CD14-positive monocyte (primary cell): ENCODE measurements around the gene KIAA0753. TPM values are rescaled to one million over a fixed set of nuclear protein-coding genes. Genes with fewer than 3 reads are reported as not detected.

Experiments
- DNase-seq, 3 donors: peaks; one replicate each; pipeline ENCODE4 v3.0.0-alpha.2; 2011 to 2022
- H2AFZ ChIP-seq: 2 replicates; pipeline ENCODE4 v1.6.0; 2012; ENCODE audit warnings: mild to moderate bottlenecking, low read depth, low read length, inconsistent platforms; ENCODE audit not compliant: insufficient read depth, poor library complexity, severe bottlenecking
- H3K27ac ChIP-seq, 2 donors: 1 replicate in 1 of 2; 2 replicates in 1 of 2; pipeline ENCODE4 v1.5.1; 2012 to 2013; ENCODE audit warnings: low read length in 2 of 2, control low read depth in 1 of 2, inconsistent platforms in 1 of 2, low read depth in 1 of 2, mild to moderate bottlenecking in 1 of 2
- H3K27me3 ChIP-seq, 2 donors: one replicate each; pipeline versions ENCODE4 v1.6.0 to v1.6.1; 2011 to 2013; ENCODE audit warnings: low read length in 2 of 2; ENCODE audit not compliant: control insufficient read depth in 2 of 2, insufficient read depth in 2 of 2
- H3K36me3 ChIP-seq, 2 donors: replicated peaks in 1 of 2; 1 replicate in 1 of 2; 2 replicates in 1 of 2; pipeline versions ENCODE4 v1.5.1 to v1.6.1; 2012 to 2013; ENCODE audit warnings: low read length in 2 of 2, control low read depth in 1 of 2, inconsistent platforms in 1 of 2, mild to moderate bottlenecking in 1 of 2; ENCODE audit not compliant: insufficient read depth in 2 of 2, control insufficient read depth in 1 of 2
- H3K4me1 ChIP-seq, 2 donors: 1 replicate in 1 of 2; 2 replicates in 1 of 2; pipeline versions ENCODE4 v1.5.1 to v1.6.1; 2012 to 2013; ENCODE audit warnings: low read length in 2 of 2, control low read depth in 1 of 2, inconsistent platforms in 1 of 2, mild to moderate bottlenecking in 1 of 2, moderate library complexity in 1 of 2; ENCODE audit not compliant: insufficient read depth in 2 of 2, control insufficient read depth in 1 of 2
- H3K4me2 ChIP-seq: replicated peaks from 2 replicates; pipeline ENCODE3; 2012; ENCODE audit warnings: low read length, moderate library complexity, mild to moderate bottlenecking; ENCODE audit not compliant: poor library complexity, severe bottlenecking; ENCODE audit errors: extremely low read depth
- H3K4me3 ChIP-seq, 3 experiments: fragments of 200-600 bp in 1 of 3; sonication (generic) in 1 of 3; replicated peaks in 1 of 3; 1 replicate in 2 of 3; 2 replicates in 1 of 3; pipeline ENCODE4 v1.5.1; 2011 to 2013; ENCODE audit warnings: low read length in 3 of 3, mild to moderate bottlenecking in 3 of 3, control low read depth in 2 of 3, low read depth in 2 of 3, inconsistent platforms in 1 of 3, moderate library complexity in 1 of 3
- H3K79me2 ChIP-seq: 2 replicates; pipeline ENCODE4 v1.6.0; 2012; ENCODE audit warnings: mild to moderate bottlenecking, control low read depth, inconsistent platforms, low read length, moderate library complexity; ENCODE audit not compliant: insufficient read depth
- H3K9ac ChIP-seq: 2 replicates; pipeline ENCODE4 v1.6.0; 2017; ENCODE audit warnings: low read length, mild to moderate bottlenecking; ENCODE audit not compliant: insufficient read depth, poor library complexity, severe bottlenecking
- H3K9me3 ChIP-seq, 2 donors: replicated peaks in 1 of 2; 1 replicate in 1 of 2; 2 replicates in 1 of 2; pipeline versions ENCODE4 v1.5.1 to v1.6.1; 2012 to 2013; ENCODE audit warnings: low read length in 2 of 2, control low read depth in 1 of 2; ENCODE audit not compliant: control insufficient read depth in 1 of 2, insufficient read depth in 1 of 2
- H4K20me1 ChIP-seq: 2 replicates; pipeline ENCODE4 v1.6.0; 2012; ENCODE audit warnings: mild to moderate bottlenecking, low read length, control low read depth, moderate library complexity; ENCODE audit not compliant: insufficient read depth
- H3K27ac Mint-ChIP-seq, 7 donors: one replicate each; pipeline ENCODE4 v1.8.0; 2020; ENCODE audit warnings: mild to moderate bottlenecking in 7 of 7, mixed read lengths in 7 of 7, moderate library complexity in 6 of 7, inconsistent platforms in 2 of 7
- H3K27me3 Mint-ChIP-seq, 3 donors: one replicate each; pipeline ENCODE4 v1.8.0; 2021 to 2022; ENCODE audit warnings: low read depth in 3 of 3, mild to moderate bottlenecking in 3 of 3, mixed read lengths in 3 of 3, moderate library complexity in 3 of 3, inconsistent platforms in 1 of 3
- H3K36me3 Mint-ChIP-seq, 2 donors: one replicate each; pipeline ENCODE4 v1.8.0; 2020; ENCODE audit warnings: mixed read lengths in 2 of 2, inconsistent platforms in 1 of 2, mild to moderate bottlenecking in 1 of 2
- H3K4me1 Mint-ChIP-seq: one replicate; pipeline ENCODE4 v1.8.0; 2020; ENCODE audit warnings: mild to moderate bottlenecking, mixed read lengths
- H3K4me3 Mint-ChIP-seq, 2 donors: one replicate each; pipeline ENCODE4 v1.8.0; 2020; ENCODE audit warnings: mild to moderate bottlenecking in 2 of 2, mixed read lengths in 2 of 2, moderate library complexity in 1 of 2
- H3K9me3 Mint-ChIP-seq, 7 donors: one replicate each; pipeline ENCODE4 v1.8.0; 2020 to 2022; ENCODE audit warnings: mixed read lengths in 7 of 7, mild to moderate bottlenecking in 6 of 7, moderate library complexity in 6 of 7, inconsistent platforms in 2 of 7
- WGBS: methylation state at CpG from one replicate; pipeline ENCODE4 v1.1.5; 2013; ENCODE audit warnings: missing lambda C conversion rate; ENCODE audit not compliant: insufficient coverage; 5-methylcytosine and 5-hydroxymethylcytosine counted together
- intact Hi-C, 2 donors: fragments of 100-400 bp; cut with micrococcal nuclease; formaldehyde crosslinking; loops; one replicate each; pipeline versions ENCODE4 v1.15.0 to v1.15.1; 2023
- polyA plus RNA-seq, 3 donors: library from polyadenylated mRNA; depleted of rRNA in 1 of 3; unstranded in 2 of 3; stranded (reverse) in 1 of 3; fragments of 300-500 nt in 2 of 3; fragments of >200 nt in 1 of 3; fragmentation: Illumina TruSeq in 2 of 3; gene quantifications; 1 replicate in 2 of 3; 2 replicates in 1 of 3; pipeline ENCODE4 v1.2.3, GENCODE V29; 2012 to 2021
- TF ChIP-seq, protein P1 (sequence below): fragments of 200-600 bp; IDR thresholded peaks from one replicate; pipeline ENCODE4 v1.8.0; 2022; ENCODE audit warnings: antibody characterized with exemption, mild to moderate bottlenecking

Gene KIAA0753
- polyA plus RNA-seq, 3 donors: 1.7 to 6.6 (median 3.5) TPM

DNA sequence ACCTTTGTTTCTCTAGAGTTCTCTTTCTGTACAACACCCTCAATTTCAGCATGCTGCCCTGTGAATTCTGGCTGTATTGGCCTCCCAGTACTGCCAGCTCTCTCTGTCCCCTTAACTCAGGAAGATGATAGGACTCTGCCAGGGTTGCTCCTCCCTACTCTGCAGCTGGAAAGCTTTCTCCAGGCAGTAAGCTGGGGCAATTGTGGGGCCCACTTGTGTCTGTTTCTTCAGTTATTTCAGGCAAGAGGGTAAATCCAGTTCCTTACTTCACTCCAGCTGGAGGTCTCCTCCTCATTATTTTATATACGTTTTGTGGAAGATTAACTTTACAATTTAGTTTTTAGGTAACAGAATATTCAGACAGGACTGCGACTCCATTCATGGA, 20.9 kb upstream of the KIAA0753 start:
- peaks cover 40% of the 10 kb centered on the region for H3K4me1 Mint-ChIP-seq
- intact Hi-C loops: loop anchor here in 1 of 2 donors (10.0 kb wide), 1 partner anchor 333 kb away; the partner anchor contains the start of gene ALOX12

DNA sequence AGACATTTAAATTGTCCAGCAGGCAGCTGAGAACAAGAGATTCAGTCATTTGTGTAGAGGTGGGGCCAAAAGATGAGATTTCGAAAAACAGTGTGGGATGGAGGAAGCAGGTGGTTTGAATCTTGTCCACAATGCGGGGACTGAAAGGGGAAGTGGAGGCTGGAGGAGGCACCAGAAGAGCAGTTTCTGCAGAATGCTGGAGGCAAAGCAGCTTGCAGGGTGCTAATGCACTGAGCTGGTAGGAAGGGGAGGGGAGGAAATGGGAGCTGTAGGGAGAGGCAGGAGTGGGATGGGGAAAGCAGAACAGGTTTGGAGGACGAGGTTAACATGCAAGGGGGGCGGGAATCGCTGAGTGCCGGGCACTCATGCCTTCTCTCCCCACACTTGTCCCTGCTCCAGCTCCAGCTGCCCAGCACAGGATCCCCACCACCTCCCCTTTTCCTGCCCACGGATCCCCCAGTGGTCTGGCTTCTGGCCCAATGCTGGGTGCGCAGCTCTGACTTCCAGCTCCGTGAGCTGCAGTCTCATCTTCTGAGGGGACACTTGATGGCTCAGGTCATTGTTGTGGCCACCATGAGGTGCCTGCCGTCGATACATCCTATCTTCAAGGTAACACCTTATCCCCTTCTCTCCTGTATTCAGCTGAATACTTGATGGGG, 20.4 kb upstream of the KIAA0753 start:
- peak overlapping the region; percentile 55 for H2AFZ ChIP-seq
- no peaks in the 10 kb centered on the region for H4K20me1 ChIP-seq
- Mint-ChIP-seq H3K27me3 (peaks cover 34 to 47% (median 42%) of the 10 kb centered on the region in 3 donors), H3K36me3 (peaks cover 4 to 7% of the 10 kb centered on the region in 2 donors), H3K4me1 (peaks cover 42% of the 10 kb centered on the region), H3K9me3 (peaks cover 0 to 13% (median 4%) of the 10 kb centered on the region in 7 donors), H3K4me3 (peak overlapping the region; percentile 37 to 83), H3K27ac (peak overlapping the region in 5 of 7 donors; percentile 13 to 74 (median 47))
- DNase-seq: peak; percentile 37 to 47 (median 40)
- TF ChIP-seq, protein P1, sequence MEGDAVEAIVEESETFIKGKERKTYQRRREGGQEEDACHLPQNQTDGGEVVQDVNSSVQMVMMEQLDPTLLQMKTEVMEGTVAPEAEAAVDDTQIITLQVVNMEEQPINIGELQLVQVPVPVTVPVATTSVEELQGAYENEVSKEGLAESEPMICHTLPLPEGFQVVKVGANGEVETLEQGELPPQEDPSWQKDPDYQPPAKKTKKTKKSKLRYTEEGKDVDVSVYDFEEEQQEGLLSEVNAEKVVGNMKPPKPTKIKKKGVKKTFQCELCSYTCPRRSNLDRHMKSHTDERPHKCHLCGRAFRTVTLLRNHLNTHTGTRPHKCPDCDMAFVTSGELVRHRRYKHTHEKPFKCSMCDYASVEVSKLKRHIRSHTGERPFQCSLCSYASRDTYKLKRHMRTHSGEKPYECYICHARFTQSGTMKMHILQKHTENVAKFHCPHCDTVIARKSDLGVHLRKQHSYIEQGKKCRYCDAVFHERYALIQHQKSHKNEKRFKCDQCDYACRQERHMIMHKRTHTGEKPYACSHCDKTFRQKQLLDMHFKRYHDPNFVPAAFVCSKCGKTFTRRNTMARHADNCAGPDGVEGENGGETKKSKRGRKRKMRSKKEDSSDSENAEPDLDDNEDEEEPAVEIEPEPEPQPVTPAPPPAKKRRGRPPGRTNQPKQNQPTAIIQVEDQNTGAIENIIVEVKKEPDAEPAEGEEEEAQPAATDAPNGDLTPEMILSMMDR: no peak
- H3K9me3 ChIP-seq: peaks cover 0 to 8% of the 10 kb centered on the region in 2 donors
- no peak overlapping the region for H3K9ac ChIP-seq
- H3K4me3 ChIP-seq: peak overlapping the region in 1 of 3 experiments; percentile 43
- H3K4me1 ChIP-seq: peaks cover 38 to 41% of the 10 kb centered on the region in 2 donors
- H3K27ac ChIP-seq: no peak overlapping the region
- H3K79me2 ChIP-seq: no peaks in the 10 kb centered on the region
- H3K27me3 ChIP-seq: peaks cover 6 to 28% of the 10 kb centered on the region in 2 donors
- no peaks in the 10 kb centered on the region for H3K36me3 ChIP-seq
- H3K4me2 ChIP-seq: peak overlapping the region; percentile 50
- 0% methylated on average over 6 of the region's 11 CpGs for WGBS
- intact Hi-C loops: loop anchor here in 1 of 2 donors (10.0 kb wide), 1 partner anchor 334 kb away; the partner anchor contains the start of gene ALOX12

More for the DNA sequence above, 20.9 kb upstream of the KIAA0753 start:
- peak overlapping the region in 1 of 3 experiments; percentile 43 for H3K4me3 ChIP-seq
- H3K27ac ChIP-seq: no peak overlapping the region
- no peak for DNase-seq
- Mint-ChIP-seq H3K27ac (peak overlapping the region in 1 of 7 donors; percentile 69), H3K36me3 (peaks cover 2 to 7% of the 10 kb centered on the region in 2 donors), H3K9me3 (peaks cover 0 to 13% (median 3%) of the 10 kb centered on the region in 7 donors), H3K27me3 (peaks cover 29 to 44% (median 39%) of the 10 kb centered on the region in 3 donors), H3K4me3 (peak overlapping the region in 1 of 2 donors; percentile 83)
- H3K9me3 ChIP-seq: peaks cover 0 to 8% of the 10 kb centered on the region in 2 donors
- WGBS: no CpG with 5 or more reads among the region's 2 CpGs
- H3K9ac ChIP-seq: no peak overlapping the region
- H2AFZ ChIP-seq: peak overlapping the region; percentile 55
- H3K27me3 ChIP-seq: peaks cover 6 to 26% of the 10 kb centered on the region in 2 donors
- peaks cover 37 to 38% of the 10 kb centered on the region in 2 donors for H3K4me1 ChIP-seq
- H3K4me2 ChIP-seq: peak overlapping the region; percentile 50
- no peaks in the 10 kb centered on the region for H3K36me3 ChIP-seq
- no peaks in the 10 kb centered on the region for H4K20me1 ChIP-seq
- no peaks in the 10 kb centered on the region for H3K79me2 ChIP-seq
- TF ChIP-seq, protein P1: no peak
